Measurements from ENCODE around the gene ATP1B1. TPM values are rescaled to one million over a fixed set of nuclear protein-coding genes. Genes with fewer than 3 reads are reported as not detected.

The ATP1B1 gene
- total RNA-seq, 2 donors from 2014 or later: 200 to 342 TPM

DNA sequence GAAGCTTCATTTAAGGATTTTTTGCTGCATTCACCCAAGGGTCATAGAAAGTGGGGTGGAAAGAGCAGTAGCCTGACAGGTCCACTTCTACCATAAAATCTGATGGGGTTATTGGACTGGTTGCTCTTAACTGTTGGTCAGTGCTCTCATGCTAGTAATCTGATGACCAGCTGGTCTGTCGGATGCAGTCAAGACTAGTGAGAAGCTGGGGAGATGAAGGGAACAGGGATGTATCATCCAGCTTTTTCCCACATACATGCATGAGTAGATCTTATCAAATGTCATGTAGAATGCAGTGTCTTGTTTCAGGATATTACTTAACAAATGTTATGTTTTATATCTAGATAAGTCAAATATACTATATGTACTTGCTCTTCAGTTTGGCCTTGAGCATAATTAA is 11.1 kb downstream of the ATP1B1 start:
- Histone ChIP-seq H3K4me3 (no peak overlapping the region), H3K27me3 (no peaks in the 10 kb centered on the region), H3K9me3 (no peaks in the 10 kb centered on the region), H3K4me1 (peaks cover 0 to 72% of the 10 kb centered on the region in 2 donors), H3K36me3 (peaks cover 48% of the 10 kb centered on the region), H3K27ac (peak overlapping the region; percentile 43 to 96)
- no peak for TF ChIP-seq CTCF (IDR thresholded peaks at IDR 0.05)
- DNase-seq (ENCODE audit: low spot score): no peak

- peak overlapping the region in 1 of 2 donors; percentile 96 for H3K27ac ChIP-seq
- H3K27me3 ChIP-seq: no peaks in the 10 kb centered on the region
- H3K9me3 ChIP-seq: no peaks in the 10 kb centered on the region
- DNase-seq (ENCODE audit: low spot score): no peak
- H3K36me3 ChIP-seq: peaks cover 43% of the 10 kb centered on the region
- no peak for TF ChIP-seq CTCF (IDR thresholded peaks at IDR 0.05)
- peaks cover 0 to 71% of the 10 kb centered on the region in 2 donors for H3K4me1 ChIP-seq
- no peak overlapping the region for H3K4me3 ChIP-seq
Observed at GRCh38 chr1:169118227-169118626, 11.7 kb downstream of the ATP1B1 start.

GRCh38 chr1:169119405-169119804 is 12.9 kb downstream of the ATP1B1 start:
- no peak for DNase-seq (ENCODE audit: low spot score)
- no peak overlapping the region for H3K4me3 ChIP-seq
- no peaks in the 10 kb centered on the region for H3K9me3 ChIP-seq
- no peaks in the 10 kb centered on the region for H3K27me3 ChIP-seq
- H3K4me1 ChIP-seq: peaks cover 0 to 59% of the 10 kb centered on the region in 2 donors
- peaks cover 37% of the 10 kb centered on the region for H3K36me3 ChIP-seq
- H3K27ac ChIP-seq: no peak overlapping the region
- TF ChIP-seq CTCF (IDR thresholded peaks at IDR 0.05): no peak

- Histone ChIP-seq H3K4me1 (peaks cover 0 to 55% of the 10 kb centered on the region in 2 donors), H3K9me3 (no peaks in the 10 kb centered on the region), H3K27me3 (no peaks in the 10 kb centered on the region), H3K36me3 (peaks cover 37% of the 10 kb centered on the region), H3K27ac (peak overlapping the region in 1 of 2 donors; percentile 19), H3K4me3 (no peak overlapping the region)
- no peak for TF ChIP-seq CTCF (IDR thresholded peaks at IDR 0.05)
- no peak for DNase-seq (ENCODE audit: low spot score)
Observed at GRCh38 chr1:169120066-169120465, 13.6 kb downstream of the ATP1B1 start.

DNA sequence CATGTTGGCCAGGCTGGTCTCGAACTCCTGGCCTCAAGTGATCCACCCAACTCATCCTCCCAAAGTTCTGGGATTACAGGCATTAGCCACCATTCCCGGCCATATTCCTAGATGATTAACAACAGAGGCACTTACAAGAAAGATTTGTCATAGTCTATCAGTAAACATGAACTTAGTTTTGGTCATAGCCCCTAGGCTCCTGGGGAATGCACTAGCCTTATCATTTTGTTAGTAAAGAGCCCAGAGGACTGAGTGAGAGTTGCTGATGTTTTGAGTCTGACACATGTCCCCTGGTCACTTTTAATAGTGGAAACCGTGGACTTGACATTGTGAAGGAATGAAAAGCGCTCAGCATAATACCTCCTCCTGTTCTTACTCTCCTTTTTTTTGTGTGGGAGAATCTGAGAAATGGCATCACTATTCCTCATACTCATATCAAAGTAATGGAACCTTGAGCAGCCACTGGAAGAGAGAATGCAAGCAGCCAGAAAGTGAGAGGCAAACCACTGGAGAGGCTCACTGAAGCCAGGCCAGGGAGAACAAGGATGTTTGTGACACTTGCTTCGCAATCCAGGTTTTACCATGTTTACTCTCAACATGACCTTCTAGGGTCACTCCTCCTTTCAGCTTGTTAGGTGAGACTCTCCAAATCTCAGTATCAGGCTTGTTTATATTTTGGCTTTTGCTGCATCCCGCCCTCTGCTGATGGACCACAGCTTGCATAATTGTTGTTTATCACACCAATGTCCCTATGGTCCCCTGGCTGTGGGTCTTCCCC is 14.8 kb downstream of the ATP1B1 start:
- no peak overlapping the region for H3K27ac ChIP-seq

More for the DNA sequence above, 14.8 kb downstream of the ATP1B1 start:
- no peak overlapping the region for H3K4me3 ChIP-seq
- no peak for DNase-seq (ENCODE audit: low spot score)
- H3K27me3 ChIP-seq: no peaks in the 10 kb centered on the region
- TF ChIP-seq CTCF (IDR thresholded peaks at IDR 0.05): no peak
- H3K36me3 ChIP-seq: peaks cover 41% of the 10 kb centered on the region
- H3K9me3 ChIP-seq: no peaks in the 10 kb centered on the region
- peaks cover 0 to 45% of the 10 kb centered on the region in 2 donors for H3K4me1 ChIP-seq
